K562 (cell line): ENCODE measurements around the gene LIN9. TPM values are rescaled to one million over a fixed set of nuclear protein-coding genes. Genes with fewer than 3 reads are reported as not detected.

ENCODE experiments used
- ATAC-seq: fragments of 200-7000 bp; cut with Tn5 transposase; 3 replicates; pipeline ENCODE4 v1.9.1; 2020; ENCODE audit warnings: moderate library complexity
- BruUV-seq: library from RNA; stranded (reverse); fragments of 400-500 nt; replicated peaks from 2 replicates; lab custom pipeline; 2021; lab: Mats Ljungman, UMichigan
- CTCF ChIA-PET: fragments of 300-600 bp; formaldehyde crosslinking; extraction: SDS; loops from one replicate; lab custom pipeline; 2021; ENCODE audit warnings: low intra/inter-chr PET ratio; lab: Yijun Ruan, JAX
- POLR2A ChIA-PET: fragments of 300-600, 350-650 bp; sonication (Branson Sonifier 250); formaldehyde crosslinking; extraction: SDS; loops from one replicate; lab custom pipeline; 2021; ENCODE audit warnings: antibody characterized with exemption, inconsistent platforms; lab: Yijun Ruan, JAX
- DNase-seq, 4 experiments: peaks; one replicate each; pipeline versions ENCODE4 v3.0.0 to v3.0.0-alpha.2; 2011 to 2018; ENCODE audit warnings: low spot score in 3 of 4, mixed read lengths in 3 of 4; ENCODE audit errors: extremely low read depth in 1 of 4
- FAIRE-seq: peaks from 2 replicates; lab custom pipeline; 2011; peaks lifted over from hg19 to GRCh38; lab: Jason Lieb, UNC
- H2AFZ ChIP-seq: 2 replicates; pipeline ENCODE4 v1.6.0; 2011; ENCODE audit warnings: low read depth, low read length, control low read depth, inconsistent platforms
- H3K27ac ChIP-seq: fragments of 200-600 bp; 3 replicates; pipeline ENCODE4 v1.8.0; 2011; ENCODE audit warnings: low read depth, mild to moderate bottlenecking, control low read depth, inconsistent platforms, low read length, moderate library complexity, mixed read lengths; ENCODE audit errors: extremely low read depth
- H3K27me3 ChIP-seq, 2 experiments: fragments of 300-600 bp in 1 of 2; 2 replicates in 1 of 2; 3 replicates in 1 of 2; pipeline versions ENCODE4 v1.6.0 to v1.8.0; 2011; ENCODE audit warnings: inconsistent platforms in 2 of 2, low read length in 2 of 2, mild to moderate bottlenecking in 1 of 2, mixed read lengths in 1 of 2, moderate library complexity in 1 of 2; ENCODE audit not compliant: control insufficient read depth in 2 of 2, insufficient read depth in 2 of 2
- H3K36me3 ChIP-seq: fragments of 300-600 bp; 3 replicates; pipeline ENCODE4 v1.8.0; 2011; ENCODE audit warnings: mild to moderate bottlenecking, low read length, inconsistent platforms; ENCODE audit not compliant: control insufficient read depth, insufficient read depth
- H3K4me1 ChIP-seq, 2 experiments: fragments of 200-600 bp in 1 of 2; replicated peaks in 1 of 2; 2 replicates in 1 of 2; 3 replicates in 1 of 2; pipeline versions ENCODE4 v1.5.1 to v1.8.0; 2011; ENCODE audit warnings: inconsistent platforms in 2 of 2, low read length in 2 of 2, mild to moderate bottlenecking in 1 of 2, mixed read lengths in 1 of 2, moderate library complexity in 1 of 2; ENCODE audit not compliant: control insufficient read depth in 2 of 2, insufficient read depth in 2 of 2
- H3K4me2 ChIP-seq: 2 replicates; pipeline ENCODE4 v1.6.1; 2011; ENCODE audit warnings: low read length, control low read depth, inconsistent platforms, mixed read lengths; ENCODE audit not compliant: insufficient read depth
- H3K4me3 ChIP-seq: fragments of 200-600 bp; sonication (generic), shearing (Covaris generic); 2 replicates; pipeline ENCODE4 v1.5.1; 2016; ENCODE audit warnings: control low read depth, inconsistent platforms
- H3K79me2 ChIP-seq: fragments of 200-600 bp; 3 replicates; pipeline ENCODE4 v1.8.0; 2011; ENCODE audit warnings: low read length, inconsistent platforms; ENCODE audit not compliant: control insufficient read depth, insufficient read depth
- H3K9ac ChIP-seq, 2 experiments: 2 replicates each; pipeline versions ENCODE4 v1.6.0 to v1.6.1; 2011; ENCODE audit warnings: low read depth in 2 of 2, low read length in 2 of 2, control low read depth in 1 of 2, inconsistent platforms in 1 of 2, mild to moderate bottlenecking in 1 of 2, mixed read lengths in 1 of 2; ENCODE audit not compliant: insufficient read depth in 1 of 2
- H3K9me1 ChIP-seq: one replicate; pipeline ENCODE4 v1.6.0; 2011; ENCODE audit warnings: inconsistent platforms, mild to moderate bottlenecking, low read length, moderate library complexity; ENCODE audit not compliant: control insufficient read depth, insufficient read depth
- H3K9me3 ChIP-seq: replicated peaks from 2 replicates; pipeline ENCODE4 v1.5.1; 2011; ENCODE audit warnings: low read depth, low read length, inconsistent platforms; ENCODE audit not compliant: control insufficient read depth, insufficient read depth
- H4K20me1 ChIP-seq: replicated peaks from 2 replicates; pipeline ENCODE4 v1.6.1; 2011; ENCODE audit warnings: low read length, inconsistent platforms, mixed read lengths; ENCODE audit not compliant: control insufficient read depth, insufficient read depth
- ARID4B ChIP-seq: sonication (generic); formaldehyde crosslinking; IDR thresholded peaks from 2 replicates; pipeline ENCODE4 v1.8.0; 2022; ENCODE audit warnings: mild to moderate bottlenecking, missing genetic modification reagents
- CBX8 ChIP-seq: fragments of 200-600 bp; sonication (generic); IDR thresholded peaks from 2 replicates; pipeline ENCODE4 v1.6.1; 2012; ENCODE audit warnings: borderline replicate concordance, mixed run types, low read depth, mild to moderate bottlenecking, moderate library complexity, mixed read lengths, low read length, control low read depth, inconsistent platforms; ENCODE audit not compliant: poor library complexity, severe bottlenecking; ENCODE audit errors: extremely low read depth
- E2F3 ChIP-seq: fragments of 250-450 bp; sonication (Bioruptor Pico); IDR thresholded peaks from 2 replicates; pipeline ENCODE4 v1.4.0; 2020; ENCODE audit warnings: mild to moderate bottlenecking
- EHMT2 ChIP-seq: fragments of 450-650 bp; IDR thresholded peaks from 2 replicates; pipeline ENCODE4 v1.6.1; 2018; ENCODE audit warnings: antibody characterized with exemption
- ILK ChIP-seq: fragments of 450-650 bp; IDR thresholded peaks from 2 replicates; pipeline ENCODE4 v1.6.1; 2016; ENCODE audit warnings: missing genetic modification characterization, low read depth, mild to moderate bottlenecking, missing compliant biosample characterization, moderate library complexity, borderline replicate concordance
- NBN ChIP-seq: fragments of 450-650 bp; IDR thresholded peaks from 2 replicates; pipeline ENCODE4 v1.6.1; 2016; ENCODE audit warnings: low read depth, mild to moderate bottlenecking
- POLR2AphosphoS2 ChIP-seq: IDR thresholded peaks from 2 replicates; pipeline ENCODE4 v1.6.1; 2012; ENCODE audit warnings: low read length, improper control_type of control experiment
- PTTG1 ChIP-seq: fragments of 450-650 bp; IDR thresholded peaks from 2 replicates; pipeline ENCODE4 v1.6.1; 2016; ENCODE audit warnings: low read depth, mild to moderate bottlenecking, missing genetic modification characterization, missing compliant biosample characterization
- RBFOX2 ChIP-seq: fragments of 200-400 bp; formaldehyde crosslinking; IDR thresholded peaks from 2 replicates; pipeline ENCODE4 v1.6.1; 2017; ENCODE audit warnings: low read depth, mild to moderate bottlenecking, low read length, moderate library complexity
- SMARCA4 ChIP-seq: fragments of 450-650 bp; IDR thresholded peaks from 2 replicates; pipeline ENCODE4 v1.6.1; 2016
- ZBTB2 ChIP-seq: fragments of 450-650 bp; IDR thresholded peaks from 2 replicates; pipeline ENCODE4 v1.6.1; 2016; ENCODE audit warnings: antibody characterized with exemption
- ZNF134 ChIP-seq: fragments of 250-450 bp; sonication (Bioruptor Pico); conservative IDR thresholded peaks from 2 replicates; pipeline ENCODE4 v1.4.0; 2020
- WGBS: fragments of 100-300 bp; shearing (Covaris generic); methylation state at CpG from one replicate; pipeline ENCODE4 v1.1.6; 2016; ENCODE audit warnings: low coverage, mixed read lengths; ENCODE audit not compliant: insufficient coverage; ENCODE audit errors: missing lambda C conversion rate; 5-methylcytosine and 5-hydroxymethylcytosine counted together
- in situ Hi-C: fragments of 300-500 bp; cut with MboI; formaldehyde crosslinking; loops from 4 replicates; pipeline ENCODE4 v1.15.0; 2018; ENCODE audit warnings: inconsistent platforms, mixed read lengths
- intact Hi-C: fragments of 100-400 bp; cut with micrococcal nuclease; formaldehyde crosslinking; loops from 2 replicates; pipeline ENCODE4 v1.14.2; 2022
- polyA plus RNA-seq, 8 experiments: library from polyadenylated mRNA; depleted of rRNA in 4 of 8; stranded (reverse) in 5 of 8; unstranded in 3 of 8; fragments of >200 nt; fragmentation: Nextera tagmentation in 2 of 8; fragmentation: Illumina TruSeq in 1 of 8; extraction: Ambion mirVana in 2 of 8; extraction: Trizol in 1 of 8; gene quantifications; 2 replicates each; pipeline versions ENCODE4 v1.2.1 to v1.2.3, GENCODE V29; 2011 to 2014; ENCODE audit warnings: inconsistent platforms in 1 of 8, missing spikeins in 1 of 8
- total RNA-seq, 7 experiments: library from RNA; depleted of rRNA in 6 of 7; stranded (reverse); fragments of >200 nt in 6 of 7; fragmentation: Illumina TruSeq in 2 of 7; extraction: Trizol in 2 of 7; gene quantifications; 2 replicates each; pipeline versions ENCODE4 v1.2.1 to v1.2.3, GENCODE V29; 2011 to 2021; ENCODE audit warnings: low replicate concordance in 1 of 7

Gene LIN9
- total and polyA plus RNA-seq, 9 of the 15 experiments (the other 6 are each of a cell fraction or from before 2014, with no cell fraction given), result 18.8 to 33.0 (median 25.5) TPM

GRCh38 chr1:226216056-226216455 lies 92.9 kb downstream of the LIN9 start (continued):
- no peak for TF ChIP-seq CBX8

- ATAC-seq (peak; percentile 49), FAIRE-seq (no peak), DNase-seq (no peak)
- H4K20me1 ChIP-seq, result peaks cover 4% of the 10 kb centered on the region; the same call in 1 of the 2 replicates
- peaks cover 4 to 12% of the 10 kb centered on the region in 2 experiments for H3K4me1 ChIP-seq
- ChIA-PET CTCF (no interaction called here), POLR2A (interaction anchor here (0.5 kb wide), 1 partner anchor 493 kb away, joined by 3 read pairs; no protein-coding TSS in a partner anchor)
- no peaks in the 10 kb centered on the region for H3K9me3 ChIP-seq
- intact Hi-C loops, result loop anchor here (5.0 kb wide), 1 partner anchor 117 kb away; no protein-coding TSS in a partner anchor
- in situ Hi-C loops, result no loop called here
- H3K36me3 ChIP-seq, result no peaks in the 10 kb centered on the region
- H3K27me3 ChIP-seq, result no peaks in the 10 kb centered on the region
- 32% methylated on average over 5 of the region's 5 CpGs for WGBS
- no peak overlapping the region for H3K27ac ChIP-seq
- H2AFZ ChIP-seq, result no peak overlapping the region
- no peak overlapping the region for H3K4me2 ChIP-seq
- no peaks in the 10 kb centered on the region for H3K79me2 ChIP-seq
- peak overlapping the region in 1 of 2 experiments; percentile 0; a peak in 2 of 4 replicates for H3K9ac ChIP-seq
- BruUV-seq, result no TSS peak
- H3K9me1 ChIP-seq, result no peaks in the 10 kb centered on the region
- no peak overlapping the region for H3K4me3 ChIP-seq
- TF ChIP-seq RBFOX2 (no peak), EHMT2 (no peak), ARID4B (CRISPR knock-in tag) (no peak), ZNF134 (CRISPR knock-in tag) (no peak), E2F3 (CRISPR knock-in tag) (no peak), POLR2AphosphoS2 (no peak), NBN (no peak), SMARCA4 (no peak), PTTG1 (tag) (no peak), ZBTB2 (no peak), ILK (tag) (no peak)
These were observed 93.7 kb downstream of the LIN9 start for GRCh38 chr1:226215239-226215638.
